GM18499 (cell line): Measurements from ENCODE around the gene JSRP1.

Experiments used
- ATAC-seq: cut with Tn5 transposase; IDR thresholded peaks from one replicate; pipeline ENCODE4 v1.9.1; 2021; ENCODE audit warnings: moderate number of reproducible peaks; ENCODE audit not compliant: insufficient read depth, unreplicated experiment

Gene JSRP1

GRCh38 chr19:2248136-2249009 is 7.8 kb downstream of the JSRP1 start:
- ATAC-seq, result no peak

DNA sequence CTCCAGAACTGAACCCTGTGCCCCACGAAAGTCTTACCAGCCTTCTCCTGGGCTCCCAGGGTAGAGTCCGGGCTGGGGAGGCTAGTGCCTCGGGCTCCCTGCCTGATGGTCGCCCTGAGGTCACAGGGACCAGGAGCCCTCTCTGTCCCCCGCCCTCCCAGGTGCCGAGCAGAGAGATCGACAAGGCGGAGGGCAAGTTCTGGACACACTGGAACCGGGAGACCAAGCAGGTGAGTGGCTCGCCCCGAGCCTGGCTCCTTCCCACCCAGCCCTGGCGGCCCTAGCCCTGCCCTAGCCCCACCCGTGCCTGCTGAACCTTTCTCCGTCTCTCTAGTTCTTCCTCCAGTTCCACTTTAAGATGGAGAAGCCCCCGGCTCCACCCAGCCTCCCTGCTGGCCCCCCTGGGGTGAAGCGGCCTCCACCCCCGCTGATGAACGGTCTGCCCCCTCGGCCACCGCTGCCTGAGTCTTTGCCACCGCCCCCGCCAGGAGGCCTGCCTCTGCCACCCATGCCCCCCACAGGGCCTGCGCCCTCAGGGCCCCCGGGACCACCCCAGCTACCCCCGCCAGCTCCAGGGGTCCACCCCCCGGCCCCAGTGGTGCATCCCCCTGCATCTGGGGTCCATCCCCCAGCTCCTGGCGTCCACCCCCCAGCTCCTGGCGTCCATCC is 8.7 kb downstream of the JSRP1 start:
- ATAC-seq, result no peak

DNA sequence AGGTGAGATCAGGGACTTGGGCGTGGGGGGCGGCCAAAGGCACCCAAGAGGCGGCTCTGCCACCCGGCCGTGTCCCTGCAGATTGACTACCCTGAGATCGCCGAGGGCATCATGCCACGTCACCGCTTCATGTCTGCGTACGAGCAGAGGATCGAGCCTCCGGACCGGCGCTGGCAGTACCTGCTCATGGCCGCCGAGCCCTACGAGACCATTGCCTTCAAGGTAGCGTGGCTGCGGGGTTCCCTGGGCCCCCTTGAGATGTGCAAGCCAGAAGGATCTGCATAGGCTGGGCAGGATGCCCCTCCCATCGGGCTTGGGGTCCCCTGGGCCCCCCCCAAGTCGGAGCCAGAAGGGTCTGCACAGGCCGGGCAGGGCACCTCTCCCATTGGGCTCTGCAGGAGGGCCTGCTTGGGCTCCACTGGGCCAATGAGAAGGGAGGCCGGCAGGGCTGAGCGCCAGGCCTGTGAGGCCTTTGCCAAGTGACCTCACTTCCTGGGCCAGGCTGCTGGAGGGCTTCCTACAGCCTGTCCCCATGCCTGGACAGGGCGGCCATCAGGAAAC is 9.3 kb downstream of the JSRP1 start:
- no peak for ATAC-seq

- no peak for ATAC-seq
Measured at GRCh38 chr19:2246014-2246620, 10.1 kb downstream of the JSRP1 start.

GRCh38 chr19:2245273-2245672 is 10.9 kb downstream of the JSRP1 start:
- ATAC-seq, result no peak

- no peak for ATAC-seq
Measured at GRCh38 chr19:2244486-2244885, 11.7 kb downstream of the JSRP1 start.

- ATAC-seq, result no peak
Measured at GRCh38 chr19:2244125-2244411, 12.1 kb downstream of the JSRP1 start.

DNA sequence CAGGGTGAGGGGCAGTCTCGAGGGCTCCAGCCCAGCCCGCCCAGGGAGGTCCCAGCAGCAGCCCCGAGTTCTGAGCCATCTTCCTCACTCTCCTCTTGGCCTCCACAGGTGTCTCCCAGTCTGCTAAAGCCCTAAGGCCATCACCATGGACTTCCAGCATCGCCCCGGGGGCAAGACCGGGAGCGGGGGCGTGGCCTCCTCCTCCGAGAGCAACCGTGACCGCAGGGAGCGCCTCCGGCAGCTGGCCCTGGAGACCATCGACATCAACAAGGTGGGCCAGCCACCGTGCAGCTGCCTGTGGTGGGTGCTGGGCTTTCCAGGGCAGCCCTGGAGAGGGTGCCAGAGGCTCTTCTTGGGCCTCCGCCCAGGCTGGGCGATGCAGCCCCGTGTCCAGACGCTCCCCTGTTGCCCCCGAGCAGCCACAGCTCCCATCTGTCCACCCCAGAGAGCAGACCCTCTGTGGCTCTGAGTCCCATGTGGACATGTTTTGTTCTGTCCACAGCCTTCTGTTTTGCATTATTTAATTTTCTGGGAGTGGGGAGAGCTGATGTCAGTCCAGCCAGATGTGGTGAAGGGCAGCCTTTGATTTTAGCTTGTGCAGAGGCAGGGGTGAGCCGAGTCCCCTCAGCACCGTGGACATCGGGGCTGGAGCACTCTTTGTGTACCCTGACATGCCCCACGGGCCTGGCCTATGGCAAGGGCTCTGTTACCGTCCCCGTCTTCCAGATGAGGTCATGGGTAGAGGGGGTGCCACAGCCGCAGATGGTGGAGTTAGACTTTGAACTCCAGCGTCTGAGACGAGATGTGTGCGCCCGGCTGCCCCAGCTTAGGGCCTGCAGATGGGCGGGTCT is 12.7 kb downstream of the JSRP1 start:
- no peak for ATAC-seq

DNA sequence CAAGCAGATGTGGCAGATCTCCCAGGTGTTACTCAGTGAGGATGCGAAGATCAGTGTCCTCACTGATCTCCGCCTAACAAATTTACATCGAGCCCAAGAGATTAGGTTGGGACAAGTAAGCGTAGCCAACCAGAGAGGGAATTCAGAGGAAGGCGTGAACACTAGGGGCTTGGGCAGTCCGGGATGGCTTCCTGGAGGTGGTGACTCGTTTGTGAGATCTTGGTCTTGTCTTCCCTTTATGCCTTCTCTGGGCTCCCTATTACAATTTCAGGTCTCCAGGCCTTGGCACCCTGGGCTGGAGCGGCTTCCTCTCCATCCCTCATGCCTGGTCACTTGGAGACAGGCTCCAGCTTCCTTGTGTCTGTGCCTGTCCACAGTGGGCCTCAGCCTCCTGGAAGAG is 13.4 kb downstream of the JSRP1 start:
- no peak for ATAC-seq

DNA sequence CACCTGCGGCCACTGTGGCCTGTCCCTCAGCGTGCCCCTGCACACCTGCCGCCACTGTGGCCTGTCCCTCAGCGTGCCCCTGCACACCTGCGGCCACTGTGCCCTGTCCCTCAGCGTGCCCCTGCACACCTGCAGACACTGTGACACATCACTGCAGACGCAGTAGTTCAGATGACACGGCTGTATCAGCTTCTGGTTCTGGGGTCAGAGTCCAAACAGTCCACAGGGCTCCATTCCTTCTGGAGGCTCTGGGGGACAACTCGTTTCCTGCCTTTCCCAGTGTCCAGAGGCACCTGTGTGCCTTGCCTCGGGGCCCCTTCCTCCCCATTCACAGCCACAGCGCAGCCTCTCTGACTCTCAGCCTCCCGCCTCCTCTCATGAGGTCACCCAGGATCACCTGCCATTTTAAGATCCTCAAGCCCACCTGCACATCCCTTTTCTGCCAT is 14.1 kb downstream of the JSRP1 start:
- no peak for ATAC-seq

GRCh38 chr19:2240881-2241760 is 15.1 kb downstream of the JSRP1 start:
- ATAC-seq, result no peak

- ATAC-seq, result no peak
Measured at GRCh38 chr19:2239771-2240770, 16.1 kb downstream of the JSRP1 start.

GRCh38 chr19:2239173-2239572 is 17.0 kb downstream of the JSRP1 start:
- ATAC-seq, result no peak

GRCh38 chr19:2237869-2238153 is 18.4 kb downstream of the JSRP1 start:
- no peak for ATAC-seq

- ATAC-seq, result no peak
Measured at GRCh38 chr19:2237051-2237868, 19.0 kb downstream of the JSRP1 start.

DNA sequence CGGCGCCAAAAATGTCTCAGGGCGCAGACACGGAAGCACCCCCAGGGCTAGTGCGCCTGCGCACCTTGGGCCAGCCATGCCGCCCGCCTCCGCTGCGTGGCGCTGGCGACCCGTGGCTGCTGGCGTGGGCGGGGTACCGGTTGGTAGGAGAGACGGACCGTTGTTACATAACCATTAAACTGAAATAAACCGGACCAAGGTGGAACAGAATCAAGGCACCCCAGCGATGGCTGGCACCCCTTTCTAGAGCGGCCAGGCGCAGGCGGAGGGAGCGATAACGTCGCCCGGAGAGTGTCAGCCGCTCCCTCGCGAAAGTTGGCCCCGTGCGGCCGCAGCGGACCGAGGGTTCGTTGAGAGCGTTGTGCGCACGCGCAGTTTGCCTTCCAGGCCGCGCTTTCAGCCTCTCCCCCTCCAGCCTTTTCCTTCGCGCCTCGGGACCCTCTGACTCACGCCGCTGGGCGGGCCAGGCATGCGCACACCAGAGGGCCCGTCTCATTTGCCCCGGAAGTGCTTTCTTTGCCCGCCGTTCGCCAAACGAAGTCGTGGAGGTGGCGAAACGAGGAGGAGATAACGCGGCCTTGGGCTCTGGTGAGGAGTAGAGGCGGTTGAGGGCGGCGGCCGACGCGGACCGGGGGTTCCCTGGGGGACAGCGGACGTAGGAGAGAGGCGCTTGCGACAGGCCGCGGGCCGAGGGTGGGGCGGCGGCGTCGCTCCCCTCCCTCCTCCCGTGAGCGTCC is 19.7 kb downstream of the JSRP1 start, which contains the start of the genes PLEKHJ1 and SF3A2:
TSS of gene PLEKHJ1 (minus strand) at position 16 of the 737 bp plus-strand sequence. CDS start 81 bp downstream, outside the sequence.
TSS of gene SF3A2 (plus strand) at position 511 of the 737 bp plus-strand sequence. CDS start 6,595 bp downstream, outside the sequence.
- ATAC-seq, result peak; percentile 69

DNA sequence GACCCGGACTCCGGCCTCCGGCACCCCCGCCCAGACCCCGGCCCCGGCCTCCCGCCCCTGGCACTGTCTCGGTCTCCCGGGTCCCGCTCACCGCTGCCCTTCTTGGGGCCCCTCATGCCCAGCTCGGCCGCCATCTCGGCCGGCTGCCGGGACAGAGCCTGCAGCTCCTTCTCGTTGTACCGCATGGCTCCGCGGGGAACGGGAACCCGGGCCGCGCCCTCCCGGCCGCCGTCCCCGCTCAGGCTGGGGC is 20.2 kb downstream of the JSRP1 start:
- ATAC-seq, result peak; percentile 7
